Mucosa of gallbladder (tissue), 1 donor: Measurements from ENCODE around the gene CALB2. TPM values are rescaled to one million over a fixed set of nuclear protein-coding genes. Genes with fewer than 3 reads are reported as not detected.
A peak's percentile ranks its signal among the peaks of the same experiment; 100 is the strongest.
"Not testable (repeated sequence)": the region's sequence is repeated elsewhere in the genome, so short reads cannot be mapped to it uniquely, and the experiment has no call there.

Source experiments
- DNase-seq: peaks from one replicate; pipeline ENCODE4 v3.0.0-alpha.2; 2020; ENCODE audit warnings: low spot score
- total RNA-seq: library from RNA; stranded (reverse); gene quantifications from one replicate; pipeline ENCODE4 v1.2.1, GENCODE V29; 2021
- donor health status: DM: no; HTN: no; CAD: no.

CALB2 gene
- 0.81 TPM for total RNA-seq

DNA sequence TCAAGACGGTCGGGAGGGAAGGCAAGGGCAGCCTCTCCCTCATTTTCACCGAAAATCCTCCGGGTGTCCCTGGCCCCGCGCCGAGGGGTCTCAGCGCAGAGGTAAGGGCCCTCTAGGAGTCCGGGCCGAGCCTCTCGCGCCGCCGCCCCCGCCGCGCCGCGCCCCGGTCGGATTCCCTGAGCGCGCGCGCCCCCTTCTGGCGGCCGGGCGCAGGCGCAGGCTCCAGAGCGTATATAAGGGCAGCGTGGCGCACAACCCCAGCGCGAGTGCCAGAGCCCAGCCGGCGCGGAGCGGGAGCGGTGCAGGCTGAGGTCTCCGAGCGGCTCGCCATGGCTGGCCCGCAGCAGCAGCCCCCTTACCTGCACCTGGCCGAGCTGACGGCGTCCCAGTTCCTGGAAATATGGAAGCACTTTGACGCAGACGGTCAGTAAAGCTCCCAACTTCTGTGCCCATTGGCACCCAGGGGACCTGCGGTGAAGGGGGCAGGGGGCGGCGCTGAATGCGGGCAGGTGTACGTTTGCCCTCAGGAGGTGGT is at the start of gene CALB2:
Gene CALB2, plus strand, starts transcription at position 260 of the 535 bp plus-strand sequence. Its CDS starts 70 bp downstream, at position 330.
- DNase-seq = peak; percentile 64

DNA sequence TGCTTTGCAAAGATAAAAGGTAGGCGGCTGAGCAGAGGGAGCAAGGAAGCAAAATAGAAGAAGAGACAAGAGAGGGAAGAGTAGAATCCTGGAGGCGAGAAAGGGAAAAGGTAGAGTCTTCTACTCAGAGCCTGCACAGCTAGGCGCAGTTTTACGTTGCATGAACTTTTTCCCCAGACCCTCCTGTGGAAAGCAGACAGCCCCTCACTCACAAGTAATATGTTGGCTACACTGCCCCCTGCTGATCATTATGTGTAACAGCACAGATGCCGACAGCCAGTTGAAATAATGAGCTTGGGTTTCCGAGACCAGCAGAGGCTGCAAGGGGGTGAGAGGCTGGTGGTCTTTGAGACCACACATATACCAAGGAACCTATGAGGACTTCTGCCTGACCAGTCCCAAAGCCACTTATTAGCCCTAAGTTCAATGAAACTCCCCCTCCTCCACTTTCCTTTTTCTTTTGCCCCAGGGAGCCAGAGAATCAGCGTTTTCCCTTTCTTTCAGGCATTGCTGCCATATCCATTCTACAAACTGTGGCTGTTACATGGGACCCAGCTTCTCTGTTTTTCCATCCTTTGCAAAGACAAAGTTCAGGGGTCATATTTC is 46.9 kb upstream of the CALB2 start:
- no peak for DNase-seq

DNA sequence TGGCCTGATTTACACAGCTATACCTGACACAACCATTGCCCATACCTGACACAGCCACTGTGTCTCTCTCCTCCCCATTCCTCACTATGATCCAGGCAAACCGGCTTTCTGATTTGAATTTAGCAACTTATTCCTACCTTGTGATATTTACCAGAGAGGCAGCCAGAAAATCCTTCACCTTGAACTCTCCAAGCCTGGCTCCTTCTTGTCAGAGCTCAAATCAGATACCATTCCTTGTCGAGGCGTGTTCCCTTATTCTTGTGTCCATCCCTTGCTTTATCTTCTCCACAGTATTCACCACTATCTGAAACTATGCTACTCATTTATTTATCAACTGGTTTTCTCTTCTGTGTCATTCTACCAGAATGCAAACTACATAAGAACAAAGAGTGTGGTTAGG is 44.9 kb upstream of the CALB2 start:
- not testable (repeated sequence) for DNase-seq

DNA sequence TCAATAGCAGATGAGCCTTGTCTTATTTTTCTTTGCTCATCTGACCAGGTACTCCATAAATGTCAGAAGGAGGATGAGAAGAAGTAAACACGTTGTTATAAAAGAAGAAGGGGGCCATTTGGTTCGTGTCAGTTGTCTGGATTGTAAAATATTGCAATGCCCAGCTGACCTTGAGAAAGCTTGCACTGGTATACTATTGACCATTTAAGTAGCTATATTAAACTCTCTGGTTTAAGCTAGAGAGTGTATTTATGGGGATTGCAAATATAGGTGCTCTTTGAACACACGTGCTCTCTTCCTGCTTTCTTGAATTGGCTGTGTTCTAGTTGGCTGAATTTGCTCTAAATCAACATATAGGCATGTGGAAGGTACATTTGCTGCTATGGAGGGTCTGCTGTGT is 43.3 kb upstream of the CALB2 start:
- no peak for DNase-seq

DNA sequence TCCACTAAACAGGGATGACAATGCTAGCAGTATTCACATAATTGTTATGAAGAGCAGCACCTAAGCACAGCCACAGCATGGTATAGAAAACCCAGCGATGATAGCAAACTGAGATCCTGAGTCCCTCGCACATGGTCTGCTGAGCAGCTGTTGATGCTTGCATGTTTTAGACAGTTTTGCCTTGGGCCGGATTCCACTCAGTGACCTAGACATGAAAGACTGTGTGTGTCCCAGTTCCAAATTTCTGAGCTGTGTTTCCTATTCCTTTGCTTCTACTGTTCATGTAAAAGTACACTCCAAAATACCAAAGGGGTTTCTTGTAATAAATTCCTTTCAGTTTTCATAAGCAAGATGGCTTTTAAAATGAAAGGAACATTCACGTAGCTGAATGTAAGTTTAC is 38.5 kb upstream of the CALB2 start:
- no peak for DNase-seq

DNA sequence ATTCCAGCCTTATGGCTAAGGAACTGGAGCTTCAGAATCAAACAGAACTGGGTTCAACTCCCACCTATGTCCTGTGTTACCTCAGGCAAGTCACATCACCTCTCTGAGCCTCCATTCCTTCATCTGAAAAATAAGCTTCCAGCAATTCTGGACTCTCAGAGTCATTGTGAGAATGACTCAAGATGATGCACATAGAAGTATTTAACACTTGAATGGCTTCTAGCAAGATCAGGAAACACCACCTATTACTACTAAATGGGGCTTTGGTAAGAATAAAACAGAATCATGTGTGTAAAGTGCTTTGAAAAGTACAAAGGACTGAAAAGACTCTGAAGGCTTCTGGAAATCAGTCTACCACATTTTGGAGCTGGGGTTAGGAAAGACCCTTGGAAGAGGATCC is 30.8 kb upstream of the CALB2 start:
- DNase-seq = no peak

- DNase-seq = no peak
These were observed 30.4 kb upstream of the CALB2 start for GRCh38 chr16:71328151-71328550.

DNA sequence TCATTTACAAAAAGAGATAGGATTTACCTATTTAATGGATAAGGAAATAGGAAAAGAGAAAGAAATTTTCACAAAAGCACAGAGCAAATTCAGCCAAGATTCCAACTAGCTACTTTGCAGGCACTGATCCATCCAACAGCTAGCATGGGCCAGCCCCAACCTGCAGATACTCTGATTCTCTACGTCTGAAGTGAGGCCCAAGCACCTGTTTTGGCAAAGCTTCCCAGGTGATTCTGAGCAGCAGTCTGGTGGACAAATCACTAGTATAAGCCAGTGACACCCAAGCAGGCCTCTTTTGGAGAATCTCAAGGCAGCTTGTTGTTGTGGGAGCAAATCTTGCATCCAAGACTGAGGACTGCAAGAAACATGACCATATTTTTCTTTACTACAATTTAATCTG is 20.9 kb upstream of the CALB2 start:
- DNase-seq = no peak

DNA sequence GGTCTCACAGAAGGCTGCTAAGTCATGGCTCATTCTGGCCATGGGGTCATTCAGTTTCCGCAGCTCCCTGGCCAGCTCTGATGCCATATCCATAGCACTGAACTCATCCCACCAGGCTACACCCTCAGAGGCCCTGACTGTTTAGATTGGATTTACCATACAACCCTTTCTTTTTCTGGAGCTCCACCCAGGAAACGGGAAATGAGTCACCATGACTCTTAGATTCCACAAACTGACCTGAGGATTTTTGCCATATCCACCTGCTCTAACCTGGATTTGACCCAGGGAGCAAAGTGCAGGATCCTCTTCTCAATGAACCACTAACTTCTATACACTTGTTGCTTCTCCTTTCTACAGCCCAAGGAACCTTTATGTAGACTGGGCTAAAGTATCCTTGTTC is 20.3 kb upstream of the CALB2 start:
- DNase-seq = no peak

DNA sequence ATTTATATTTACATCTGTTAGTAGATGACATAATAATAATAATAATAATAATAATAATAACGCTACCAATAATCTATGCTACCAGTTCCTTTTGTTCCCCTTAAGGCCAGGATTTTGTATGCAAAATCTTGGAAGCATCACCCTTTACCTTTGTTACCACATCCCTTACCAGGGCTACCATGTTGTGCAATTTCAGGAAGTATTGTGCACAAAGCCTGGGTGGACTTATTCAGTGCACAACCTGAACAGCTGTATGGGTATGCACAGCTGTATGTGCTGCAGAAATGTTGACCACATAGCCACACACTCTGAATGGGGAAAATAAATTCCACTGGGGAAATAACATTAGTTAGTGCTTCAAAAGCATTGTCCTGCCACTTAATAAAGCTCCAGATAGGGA is 19.9 kb upstream of the CALB2 start:
- DNase-seq = no peak

DNA sequence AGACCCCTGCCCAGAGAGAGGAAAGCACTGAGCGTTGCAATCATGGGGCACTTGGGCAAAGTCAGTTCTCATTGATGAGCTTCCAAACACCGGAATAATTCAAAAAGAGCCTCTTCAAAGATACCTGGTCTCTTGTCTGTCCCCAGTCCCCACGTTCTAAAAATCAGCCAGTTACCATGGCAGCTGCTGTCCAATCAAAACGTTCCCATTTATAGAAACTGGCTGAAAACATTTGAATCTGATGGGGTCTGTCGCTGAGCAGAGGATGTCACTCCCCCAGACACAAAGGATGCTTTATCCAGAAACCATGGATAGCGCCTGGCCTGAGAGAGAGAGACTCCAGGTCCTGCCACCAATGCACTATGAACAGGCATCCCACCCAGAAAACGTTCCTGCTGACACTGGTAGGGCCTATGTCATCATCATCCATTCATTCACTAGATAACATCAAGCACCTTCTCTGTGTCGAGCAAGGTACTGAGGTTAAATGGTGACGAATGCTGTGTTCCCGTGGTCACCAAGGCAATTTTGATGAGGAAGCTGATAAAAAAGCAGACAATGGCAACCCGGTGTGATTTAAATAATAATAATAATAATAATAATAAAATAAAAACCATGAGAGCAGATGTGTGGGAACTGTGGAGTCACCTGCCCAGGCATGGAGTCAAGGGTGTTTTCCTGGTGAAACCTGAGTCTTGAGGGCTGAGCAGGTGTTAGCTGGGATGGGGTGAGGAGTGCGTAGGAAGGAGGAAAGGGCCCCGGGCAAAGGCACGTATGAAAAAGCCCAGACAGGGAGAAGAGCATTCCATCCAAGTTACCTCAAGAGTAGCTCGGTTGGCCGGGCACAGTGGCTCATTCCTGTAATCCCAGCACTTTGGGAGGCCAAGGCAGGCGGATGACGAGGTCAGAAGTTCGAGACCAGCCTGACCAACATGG is 19.0 kb upstream of the CALB2 start:
- no peak for DNase-seq

GRCh38 chr16:71340406-71340805 is 18.1 kb upstream of the CALB2 start:
- no peak for DNase-seq

DNA sequence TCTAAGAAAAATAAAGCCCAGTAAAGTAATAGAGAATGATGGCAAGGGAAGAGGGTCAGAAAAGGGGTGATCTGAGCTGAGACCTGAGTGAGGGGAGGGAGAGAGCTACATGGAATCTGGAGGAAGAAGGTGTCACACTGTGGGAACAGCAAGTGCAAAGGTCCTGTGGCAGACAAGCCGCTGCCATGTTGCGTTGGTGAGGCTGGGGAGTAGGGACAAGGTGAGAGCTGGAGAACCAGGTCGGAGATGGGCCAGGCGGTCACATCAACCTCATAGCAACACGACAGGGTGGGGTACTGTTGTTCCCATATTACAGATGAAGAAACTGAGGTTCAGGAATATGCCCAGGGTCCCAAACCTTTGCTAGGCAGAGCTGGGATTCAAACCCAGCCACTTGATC is 16.6 kb upstream of the CALB2 start:
- DNase-seq = no peak

GRCh38 chr16:71343078-71343477 is 15.4 kb upstream of the CALB2 start:
- DNase-seq = no peak

DNA sequence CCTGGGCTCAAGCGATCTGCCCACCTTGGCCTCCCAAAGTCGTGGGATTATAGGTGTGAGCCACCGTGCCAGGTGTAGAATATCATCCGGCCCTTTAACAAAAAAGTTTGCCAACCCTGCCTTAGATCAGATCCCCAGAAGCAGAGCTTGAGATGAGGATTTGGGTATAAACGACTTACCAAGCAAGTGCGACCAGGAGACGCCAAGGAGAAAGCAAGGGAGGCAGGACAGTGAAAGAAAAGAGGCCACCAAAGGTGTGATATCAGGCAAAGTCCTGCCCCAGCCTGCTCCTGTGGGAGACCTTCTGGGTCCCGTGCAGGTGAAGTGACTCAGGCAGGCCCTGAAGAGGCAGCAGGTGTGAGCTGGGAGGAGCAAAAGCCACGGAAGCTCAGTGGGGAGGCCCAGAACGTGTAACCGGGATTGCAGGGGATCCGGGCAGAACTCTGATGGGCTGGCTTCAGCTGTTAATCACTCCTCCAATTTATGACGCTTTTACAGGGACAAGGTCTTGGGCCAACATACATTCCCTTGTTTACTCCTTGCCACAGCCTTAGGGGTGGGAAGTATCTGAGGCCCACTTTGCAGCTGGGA is 14.1 kb upstream of the CALB2 start:
- DNase-seq = no peak

GRCh38 chr16:71345031-71345430 is 13.5 kb upstream of the CALB2 start:
- DNase-seq = no peak

DNA sequence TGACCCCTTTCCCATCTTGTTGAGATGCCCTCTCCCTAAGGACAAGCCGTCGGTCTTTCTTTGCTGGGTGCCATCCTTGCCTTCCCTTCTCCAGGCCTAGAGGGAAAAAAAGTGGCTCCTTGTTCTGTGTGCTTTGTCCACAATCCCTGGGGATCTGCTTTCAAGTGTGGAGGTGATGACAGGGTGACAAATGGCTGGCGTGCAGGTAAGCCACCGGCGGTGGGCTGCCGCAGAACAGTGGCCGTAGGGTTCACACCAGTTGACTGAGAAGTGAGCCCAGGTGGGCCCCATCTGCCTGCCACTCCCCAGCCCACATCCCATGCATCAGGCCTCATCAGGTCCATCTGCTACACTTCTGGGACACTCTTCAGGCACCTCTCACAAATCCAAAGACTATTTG is 11.4 kb upstream of the CALB2 start:
- no peak for DNase-seq

GRCh38 chr16:71348262-71349085 is 10.0 kb upstream of the CALB2 start:
- no peak for DNase-seq

GRCh38 chr16:71350821-71351557 is 7.5 kb upstream of the CALB2 start:
- no peak for DNase-seq

DNA sequence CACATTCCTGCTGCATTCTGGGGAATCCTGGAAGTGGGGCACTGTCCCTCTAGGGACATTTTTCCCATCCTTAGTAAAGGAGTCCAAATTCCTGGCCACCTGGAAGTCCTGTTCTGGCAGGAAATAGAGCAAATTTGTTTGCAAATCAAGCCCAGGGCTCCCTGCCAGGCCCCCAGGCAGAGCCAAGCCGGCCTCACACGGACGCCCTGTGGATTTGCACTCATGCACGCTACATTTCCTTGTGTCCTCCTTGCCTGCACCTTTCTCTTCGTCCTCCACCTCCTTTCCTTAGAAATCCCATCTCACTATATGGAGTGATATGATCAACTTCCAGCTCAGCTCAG is 7.0 kb upstream of the CALB2 start:
- no peak for DNase-seq

DNA sequence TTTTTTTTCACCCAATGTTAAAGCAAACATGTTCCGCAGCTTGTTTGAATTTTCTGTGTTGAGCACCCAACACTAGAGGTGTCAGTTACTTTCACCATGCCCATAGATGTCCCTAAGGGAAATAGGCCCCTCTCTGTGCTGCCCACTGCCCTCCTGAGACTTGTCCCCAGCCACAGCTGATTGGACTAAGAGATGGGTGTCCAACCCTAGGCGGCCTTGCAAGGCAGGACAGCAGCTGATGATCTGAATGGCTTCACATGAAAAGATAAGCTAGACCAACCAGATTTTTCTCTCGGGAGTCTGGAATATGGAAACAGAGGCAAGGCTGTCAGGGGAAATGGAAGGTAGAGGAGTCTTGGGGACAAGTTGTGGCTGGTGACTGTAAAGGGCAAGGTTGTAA is 6.1 kb upstream of the CALB2 start:
- no peak for DNase-seq
